Ramos (cell line): ENCODE data around the gene ABHD8.

Experiments
- in situ Hi-C: fragments of 300-500 bp; cut with MboI; formaldehyde crosslinking; loops from one replicate; pipeline ENCODE4 v1.14.3; 2022; ENCODE audit warnings: low sequenced_read_pairs; ENCODE audit not compliant: unreplicated experiment

Gene ABHD8

GRCh38 chr19:17245535-17245984 is 57.7 kb downstream of the ABHD8 start, which contains the start of gene NR2F6:
NR2F6 (minus strand) TSS chr19:17245919; CDS start chr19:17245220, 699 bp downstream.
- in situ Hi-C loops: no loop called here

GRCh38 chr19:17244618-17245534 is 58.3 kb downstream of the ABHD8 start:
- in situ Hi-C loops: no loop called here

- in situ Hi-C loops: no loop called here
Measured at GRCh38 chr19:17243830-17244617, 59.2 kb downstream of the ABHD8 start.

- in situ Hi-C loops: no loop called here
Measured at GRCh38 chr19:17243211-17243829, 59.9 kb downstream of the ABHD8 start.

GRCh38 chr19:17242431-17243208 is 60.6 kb downstream of the ABHD8 start:
- in situ Hi-C loops: no loop called here
